ENCODE data around the gene RYR2. TPM values are rescaled to one million over a fixed set of nuclear protein-coding genes. Genes with fewer than 3 reads are reported as not detected.
A peak's percentile ranks its signal among the peaks of the same experiment; 100 is the strongest.

The RYR2 gene
- total and polyA plus RNA-seq, 2 experiments from 2014 or later, result not detected

DNA sequence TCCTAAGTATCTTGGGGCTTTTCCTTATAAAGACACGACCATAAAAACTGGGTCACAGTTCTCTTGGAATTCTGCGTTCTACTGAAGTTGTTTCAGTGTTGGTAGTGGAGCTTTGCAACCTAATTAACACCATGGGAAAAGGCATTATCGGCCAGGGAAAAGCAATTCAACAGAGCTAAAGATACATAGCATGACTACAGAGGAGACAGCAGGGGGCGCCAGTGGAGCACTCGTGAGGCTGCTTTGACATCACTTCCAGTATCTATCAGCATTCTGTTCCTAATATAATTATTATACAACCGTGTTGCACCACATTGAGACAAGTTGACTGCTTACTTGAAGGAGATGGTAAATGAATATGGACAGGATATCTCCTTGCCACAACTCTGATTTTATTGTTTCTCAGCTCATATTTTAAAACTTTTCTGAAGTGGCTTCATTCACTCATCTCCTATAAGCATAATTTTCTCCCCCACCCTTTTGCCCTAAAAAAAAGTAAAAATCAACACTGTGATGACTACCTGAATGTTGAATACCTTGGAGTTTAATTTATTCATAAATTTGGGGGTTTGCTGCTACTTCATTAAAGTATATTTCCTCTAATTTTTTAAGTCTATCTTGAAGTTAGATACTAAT is 809.3 kb downstream of the RYR2 start:
- Histone ChIP-seq H3K4me2 (ENCODE audit: unreplicated experiment) (no peak overlapping the region), H3K27ac (no peak overlapping the region), H3K9me3 (ENCODE audit: low read depth) (no peaks in the 10 kb centered on the region), H3K36me3 (ENCODE audit: low read depth) (no peaks in the 10 kb centered on the region), H3K9ac (no peak overlapping the region), H2AFZ (no peak overlapping the region), H3K4me1 (ENCODE audit: insufficient read depth) (no peaks in the 10 kb centered on the region), H3K27me3 (replicated peaks; ENCODE audit: insufficient read depth) (no peaks in the 10 kb centered on the region), H3K9me2 (ENCODE audit: insufficient read depth) (no peaks in the 10 kb centered on the region), H3K79me2 (ENCODE audit: insufficient read depth) (no peaks in the 10 kb centered on the region), H3F3A (ENCODE audit: insufficient read depth) (no peaks in the 10 kb centered on the region), H3K4me3 (no peak overlapping the region), H4K20me1 (ENCODE audit: insufficient read depth) (no peaks in the 10 kb centered on the region)
- TF ChIP-seq EZH2phosphoT487 (IDR thresholded peaks at IDR 0.05; ENCODE audit: insufficient read depth, low read depth) (no peak), EZH2 (IDR thresholded peaks at IDR 0.05; ENCODE audit: insufficient read depth, poor library complexity, severe bottlenecking) (no peak)
- in situ Hi-C loops (cut with MboI), result no loop called here
- 9 to 12% methylated on average over 6 of the region's 6 CpGs for WGBS, 2 experiments (ENCODE audit: low coverage in 1 of 2, low lambda C conversion rate in 2 of 2, missing lambda C conversion rate in 2 of 2)
- DNase-seq, result peak; percentile 36

DNA sequence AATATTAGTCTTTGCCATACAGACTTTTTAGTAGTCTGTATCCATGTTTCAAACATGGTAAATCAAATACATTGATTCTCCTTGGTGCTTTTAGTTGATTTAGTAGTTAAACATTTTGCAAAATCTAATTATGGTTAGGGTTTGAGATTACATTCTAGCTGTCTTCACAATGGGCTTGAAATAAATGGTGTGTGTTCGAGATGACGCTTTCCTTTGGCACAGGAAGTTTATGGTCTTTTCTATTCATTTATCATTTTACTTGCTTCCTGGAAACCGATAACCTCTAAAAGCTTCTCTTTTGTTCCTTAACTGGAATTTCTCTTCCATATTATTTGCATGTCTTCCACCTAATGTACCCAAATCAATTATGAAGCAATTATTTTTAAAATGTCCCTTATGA is 810.4 kb downstream of the RYR2 start:
- H3K36me3 ChIP-seq (ENCODE audit: low read depth), result no peaks in the 10 kb centered on the region
- in situ Hi-C loops (cut with MboI), result no loop called here
- WGBS, 2 experiments (ENCODE audit: low coverage in 1 of 2, low lambda C conversion rate in 2 of 2, missing lambda C conversion rate in 2 of 2), result 51 to 56% methylated on average over 3 of the region's 3 CpGs
- H3K4me2 ChIP-seq (ENCODE audit: unreplicated experiment), result no peak overlapping the region
- H3K9me2 ChIP-seq (ENCODE audit: insufficient read depth), result no peaks in the 10 kb centered on the region
- H3K79me2 ChIP-seq (ENCODE audit: insufficient read depth), result no peaks in the 10 kb centered on the region
- no peaks in the 10 kb centered on the region for H3K9me3 ChIP-seq (ENCODE audit: low read depth)
- H3K4me1 ChIP-seq (ENCODE audit: insufficient read depth), result no peaks in the 10 kb centered on the region
- H3K27me3 ChIP-seq (replicated peaks; ENCODE audit: insufficient read depth), result no peaks in the 10 kb centered on the region
- no peak overlapping the region for H3K9ac ChIP-seq
- H4K20me1 ChIP-seq (ENCODE audit: insufficient read depth), result no peaks in the 10 kb centered on the region
- H3K4me3 ChIP-seq, result no peak overlapping the region
- no peak for TF ChIP-seq EZH2 (IDR thresholded peaks at IDR 0.05; ENCODE audit: insufficient read depth, poor library complexity, severe bottlenecking)
- no peak for TF ChIP-seq EZH2phosphoT487 (IDR thresholded peaks at IDR 0.05; ENCODE audit: insufficient read depth, low read depth)
- no peak overlapping the region for H3K27ac ChIP-seq
- no peak for DNase-seq
- no peak overlapping the region for H2AFZ ChIP-seq
- no peaks in the 10 kb centered on the region for H3F3A ChIP-seq (ENCODE audit: insufficient read depth)

DNA sequence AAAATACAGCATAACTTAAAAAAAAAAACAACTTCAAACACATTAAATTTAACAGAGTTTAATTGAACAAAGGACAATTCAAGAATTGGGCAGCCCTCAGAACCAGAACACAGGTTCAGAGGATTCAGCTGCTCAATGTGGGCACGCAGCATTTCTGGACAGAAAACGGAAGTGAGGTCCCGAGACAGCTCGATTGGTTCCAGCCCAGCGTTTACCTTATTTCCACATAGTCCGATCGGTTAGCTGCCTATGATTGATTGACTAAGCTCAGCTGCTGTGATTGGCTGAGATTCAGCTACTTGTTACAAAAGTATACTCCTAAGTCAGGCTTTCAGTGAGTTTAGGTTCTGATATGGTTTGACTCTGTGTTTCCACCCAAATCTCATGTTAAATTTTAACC is 815.5 kb downstream of the RYR2 start:
- no peak for DNase-seq
- Histone ChIP-seq H3K27ac (no peak overlapping the region), H3K27me3 (replicated peaks; ENCODE audit: insufficient read depth) (no peaks in the 10 kb centered on the region), H4K20me1 (ENCODE audit: insufficient read depth) (no peaks in the 10 kb centered on the region), H3K79me2 (ENCODE audit: insufficient read depth) (no peaks in the 10 kb centered on the region), H3K36me3 (ENCODE audit: low read depth) (no peaks in the 10 kb centered on the region), H3K4me3 (no peak overlapping the region), H3K9ac (no peak overlapping the region), H3F3A (ENCODE audit: insufficient read depth) (no peaks in the 10 kb centered on the region), H3K9me2 (ENCODE audit: insufficient read depth) (no peaks in the 10 kb centered on the region), H2AFZ (no peak overlapping the region), H3K4me2 (ENCODE audit: unreplicated experiment) (no peak overlapping the region), H3K4me1 (ENCODE audit: insufficient read depth) (no peaks in the 10 kb centered on the region), H3K9me3 (ENCODE audit: low read depth) (no peaks in the 10 kb centered on the region)
- no peak for TF ChIP-seq EZH2 (IDR thresholded peaks at IDR 0.05; ENCODE audit: insufficient read depth, poor library complexity, severe bottlenecking)
- TF ChIP-seq EZH2phosphoT487 (IDR thresholded peaks at IDR 0.05; ENCODE audit: insufficient read depth, low read depth), result no peak
- in situ Hi-C loops (cut with MboI), result no loop called here
- 53 to 57% methylated on average over 7 of the region's 7 CpGs for WGBS, 2 experiments (ENCODE audit: low coverage in 1 of 2, low lambda C conversion rate in 2 of 2, missing lambda C conversion rate in 2 of 2)

DNA sequence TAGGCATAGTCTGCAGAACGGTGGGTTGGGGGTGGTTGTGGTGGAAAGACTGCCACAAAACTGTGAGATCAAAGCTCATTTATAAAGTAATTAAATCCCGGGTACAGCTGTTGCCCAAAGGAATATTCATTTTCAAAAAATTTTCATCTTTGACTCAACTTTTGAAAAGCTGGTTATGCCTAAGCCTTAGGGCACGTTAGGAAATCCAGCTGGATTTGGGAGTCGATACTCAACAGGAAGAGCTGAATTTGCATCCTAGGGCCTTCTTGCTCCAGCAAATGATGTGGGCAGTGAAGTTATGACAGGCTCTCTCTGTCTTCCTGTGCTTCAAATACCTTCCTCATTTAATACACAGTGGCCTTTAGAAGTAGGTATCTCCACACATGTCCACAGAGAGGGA is 817.0 kb downstream of the RYR2 start:
- TF ChIP-seq EZH2phosphoT487 (IDR thresholded peaks at IDR 0.05; ENCODE audit: insufficient read depth, low read depth) (no peak), EZH2 (IDR thresholded peaks at IDR 0.05; ENCODE audit: insufficient read depth, poor library complexity, severe bottlenecking) (no peak)
- in situ Hi-C loops (cut with MboI), result no loop called here

More for the DNA sequence above, 817.0 kb downstream of the RYR2 start:
- Histone ChIP-seq H3K4me3 (no peak overlapping the region), H3K36me3 (ENCODE audit: low read depth) (no peaks in the 10 kb centered on the region), H3K79me2 (ENCODE audit: insufficient read depth) (no peaks in the 10 kb centered on the region), H3K4me1 (ENCODE audit: insufficient read depth) (no peaks in the 10 kb centered on the region), H3K9me2 (ENCODE audit: insufficient read depth) (no peaks in the 10 kb centered on the region), H2AFZ (no peak overlapping the region), H3K9me3 (ENCODE audit: low read depth) (no peaks in the 10 kb centered on the region), H3K4me2 (ENCODE audit: unreplicated experiment) (no peak overlapping the region), H3K27ac (no peak overlapping the region), H4K20me1 (ENCODE audit: insufficient read depth) (no peaks in the 10 kb centered on the region), H3F3A (ENCODE audit: insufficient read depth) (no peaks in the 10 kb centered on the region), H3K9ac (no peak overlapping the region), H3K27me3 (replicated peaks; ENCODE audit: insufficient read depth) (no peaks in the 10 kb centered on the region)
- 22 to 27% methylated on average over 4 of the region's 4 CpGs for WGBS, 2 experiments (ENCODE audit: low coverage in 1 of 2, low lambda C conversion rate in 2 of 2, missing lambda C conversion rate in 2 of 2)
- no peak for DNase-seq
